Measurements from ENCODE around the gene MYO1E. TPM values are rescaled to one million over a fixed set of nuclear protein-coding genes. Genes with fewer than 3 reads are reported as not detected.
"Not testable (repeated sequence)": the region's sequence is repeated elsewhere in the genome, so short reads cannot be mapped to it uniquely, and the experiment has no call there.

MYO1E gene
- polyA plus RNA-seq, 1 donor: 126 TPM

DNA sequence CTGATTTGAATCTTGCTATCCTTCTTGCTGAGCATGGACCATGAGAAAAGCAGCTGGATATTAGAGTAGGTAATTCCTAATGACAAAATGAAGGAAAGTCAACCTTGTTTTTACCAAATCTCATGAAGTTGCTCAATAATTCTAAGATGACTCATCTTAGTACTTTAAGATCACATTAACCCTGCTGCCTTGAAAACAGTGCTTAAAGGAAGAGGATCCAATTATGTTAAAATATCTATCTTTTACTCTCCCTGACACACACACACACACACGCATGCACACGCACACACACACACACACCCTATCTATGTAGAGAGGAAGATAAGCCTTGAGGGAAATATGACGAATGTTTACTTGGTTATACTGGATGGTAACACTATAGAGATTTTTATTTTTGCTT lies 16.0 kb upstream of the MYO1E start:
- WGBS (ENCODE audit: insufficient coverage, low lambda C conversion rate): no CpG with 5 or more reads among the region's 3 CpGs
- H3K9me3 ChIP-seq (ENCODE audit: control insufficient read depth, low read depth, low read length): no peaks in the 10 kb centered on the region
- DNase-seq: no peak
- no peak overlapping the region for H3K4me3 ChIP-seq (ENCODE audit: low read length)
- no peaks in the 10 kb centered on the region for H3K36me3 ChIP-seq (ENCODE audit: control insufficient read depth, insufficient read depth, low read length)
- H3K4me1 ChIP-seq (ENCODE audit: control insufficient read depth, insufficient read depth, low read length): no peaks in the 10 kb centered on the region
- no peak overlapping the region for H3K27ac ChIP-seq (ENCODE audit: low read length)
- H3K27me3 ChIP-seq (ENCODE audit: control insufficient read depth, insufficient read depth, low read length): no peaks in the 10 kb centered on the region

DNA sequence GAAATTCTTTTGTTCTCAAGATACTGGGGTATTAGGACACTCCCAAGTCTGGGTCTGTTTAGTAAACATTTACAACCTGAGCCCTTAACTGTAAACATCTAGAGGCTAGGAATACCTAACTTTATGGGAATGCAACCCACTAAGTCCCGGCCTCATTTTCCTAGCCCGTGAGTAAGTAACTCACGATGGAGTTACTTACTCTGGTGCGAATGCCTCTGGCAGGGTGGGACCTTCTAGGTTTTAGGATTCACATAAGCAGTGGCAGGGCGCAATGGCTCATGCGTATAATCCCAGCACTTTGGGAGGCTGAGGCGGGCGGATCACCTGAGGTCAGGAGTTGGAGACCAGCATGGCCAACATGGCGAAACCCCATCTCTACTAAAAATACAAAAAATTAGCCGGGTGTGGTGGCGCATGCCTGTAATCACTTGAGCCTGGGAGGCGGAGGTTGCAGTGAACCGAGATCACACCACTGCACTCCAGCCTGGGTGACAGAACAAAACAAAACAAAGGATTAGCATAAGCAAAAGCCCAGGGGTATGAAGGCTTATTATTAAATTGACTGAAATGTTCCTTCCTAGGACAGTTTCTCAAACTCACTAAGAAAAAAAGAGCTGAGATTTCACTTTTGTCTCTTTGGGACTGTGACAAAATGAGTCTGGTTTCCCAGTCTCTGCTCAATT lies 14.7 kb upstream of the MYO1E start:
- not testable (repeated sequence) for H3K36me3 ChIP-seq (ENCODE audit: control insufficient read depth, insufficient read depth, low read length); H3K4me3 ChIP-seq (ENCODE audit: low read length); DNase-seq; H3K27me3 ChIP-seq (ENCODE audit: control insufficient read depth, insufficient read depth, low read length); H3K9me3 ChIP-seq (ENCODE audit: control insufficient read depth, low read depth, low read length); H3K27ac ChIP-seq (ENCODE audit: low read length); H3K4me1 ChIP-seq (ENCODE audit: control insufficient read depth, insufficient read depth, low read length)
- no CpG with 5 or more reads among the region's 13 CpGs for WGBS (ENCODE audit: insufficient coverage, low lambda C conversion rate)

DNA sequence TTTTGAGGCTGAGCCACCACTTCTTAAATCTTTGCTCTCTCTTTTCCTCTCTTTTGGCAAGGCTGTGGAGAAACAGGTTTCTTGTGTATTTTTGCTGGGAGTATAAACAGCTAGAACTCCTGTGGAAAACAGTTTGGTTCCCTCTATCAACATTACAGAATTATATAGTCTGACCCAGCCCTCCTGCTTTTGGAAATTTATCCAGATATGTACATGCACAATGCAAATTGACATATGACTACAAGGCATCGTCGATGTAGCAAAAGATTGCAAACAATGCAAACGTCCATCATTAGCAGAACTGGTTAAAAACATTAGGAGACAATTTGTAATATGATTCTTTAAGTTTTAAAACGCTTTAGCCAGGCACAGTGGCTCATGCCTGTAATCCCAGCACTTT lies 12.5 kb upstream of the MYO1E start:
- Histone ChIP-seq H3K27me3 (ENCODE audit: control insufficient read depth, insufficient read depth, low read length) (no peaks in the 10 kb centered on the region), H3K4me3 (ENCODE audit: low read length) (no peak overlapping the region), H3K27ac (ENCODE audit: low read length) (no peak overlapping the region), H3K9me3 (ENCODE audit: control insufficient read depth, low read depth, low read length) (no peaks in the 10 kb centered on the region), H3K36me3 (ENCODE audit: control insufficient read depth, insufficient read depth, low read length) (no peaks in the 10 kb centered on the region), H3K4me1 (ENCODE audit: control insufficient read depth, insufficient read depth, low read length) (peaks cover 14% of the 10 kb centered on the region)
- no peak for DNase-seq
- 80% methylated on average over 1 of the region's 4 CpGs for WGBS (ENCODE audit: insufficient coverage, low lambda C conversion rate)

DNA sequence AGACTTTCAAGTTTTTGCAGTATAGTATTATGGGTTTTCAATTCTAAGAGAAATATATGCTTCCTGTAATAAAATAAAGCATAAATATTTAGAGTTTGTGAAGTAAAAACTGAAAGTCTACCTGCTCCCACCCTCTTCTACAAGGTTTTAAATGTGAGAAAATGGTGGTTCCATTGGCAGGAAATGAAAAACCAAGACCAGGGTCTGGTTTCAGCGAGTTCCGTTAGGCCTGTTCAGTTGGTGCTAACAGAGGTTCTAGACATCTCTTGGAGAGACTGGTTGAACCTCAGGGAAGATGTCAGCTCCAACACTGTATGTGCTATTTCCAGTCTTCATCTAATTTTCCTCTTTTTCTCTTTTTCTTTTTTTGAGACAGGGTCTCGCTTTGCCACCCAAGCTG lies 11.8 kb upstream of the MYO1E start:
- WGBS (ENCODE audit: insufficient coverage, low lambda C conversion rate): no CpG with 5 or more reads among the region's 3 CpGs
- Histone ChIP-seq H3K4me1 (ENCODE audit: control insufficient read depth, insufficient read depth, low read length) (peaks cover 14% of the 10 kb centered on the region), H3K4me3 (ENCODE audit: low read length) (no peak overlapping the region), H3K36me3 (ENCODE audit: control insufficient read depth, insufficient read depth, low read length) (no peaks in the 10 kb centered on the region), H3K27ac (ENCODE audit: low read length) (no peak overlapping the region), H3K9me3 (ENCODE audit: control insufficient read depth, low read depth, low read length) (no peaks in the 10 kb centered on the region), H3K27me3 (ENCODE audit: control insufficient read depth, insufficient read depth, low read length) (no peaks in the 10 kb centered on the region)
- no peak for DNase-seq

DNA sequence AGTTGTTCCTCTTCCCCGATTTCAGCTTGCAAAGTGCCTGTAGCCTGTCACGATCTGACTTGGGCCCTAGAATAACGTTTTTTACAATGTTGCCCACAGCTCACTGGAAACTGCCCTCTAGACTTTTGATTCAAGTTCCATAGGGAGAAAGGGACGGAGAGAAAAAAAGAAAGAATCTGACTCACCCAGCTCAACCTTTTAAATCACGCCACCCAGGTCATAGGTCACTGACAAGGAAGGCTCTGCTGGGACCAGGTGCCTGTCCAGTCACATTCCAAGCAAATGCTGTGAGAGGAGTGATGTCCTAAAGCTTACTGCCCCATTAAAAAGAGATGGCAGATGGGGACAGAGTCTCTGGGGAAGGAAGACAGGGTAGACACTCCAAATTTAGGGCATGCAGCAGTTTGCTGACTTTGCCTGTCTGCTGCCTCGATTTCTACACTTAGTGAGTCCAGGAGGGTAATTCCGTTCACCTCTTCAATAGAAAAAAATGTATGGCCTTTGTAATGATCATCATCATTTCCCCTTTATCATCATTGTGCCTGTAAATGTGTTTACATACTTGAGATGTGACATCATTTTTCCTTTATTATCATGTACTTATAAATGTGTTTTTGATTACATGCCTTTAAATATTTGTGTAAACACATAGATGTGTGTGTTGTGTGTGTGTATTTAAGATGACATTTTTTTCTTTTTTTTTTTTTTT lies 8.4 kb upstream of the MYO1E start:
- Histone ChIP-seq H3K27me3 (ENCODE audit: control insufficient read depth, insufficient read depth, low read length) (no peaks in the 10 kb centered on the region), H3K27ac (ENCODE audit: low read length) (peak overlapping the region; percentile 75), H3K4me1 (ENCODE audit: control insufficient read depth, insufficient read depth, low read length) (peaks cover 14% of the 10 kb centered on the region), H3K9me3 (ENCODE audit: control insufficient read depth, low read depth, low read length) (no peaks in the 10 kb centered on the region), H3K36me3 (ENCODE audit: control insufficient read depth, insufficient read depth, low read length) (no peaks in the 10 kb centered on the region), H3K4me3 (ENCODE audit: low read length) (no peak overlapping the region)
- WGBS (ENCODE audit: insufficient coverage, low lambda C conversion rate): no CpG with 5 or more reads among the region's 7 CpGs
- peak; percentile 60 to 81 for DNase-seq

DNA sequence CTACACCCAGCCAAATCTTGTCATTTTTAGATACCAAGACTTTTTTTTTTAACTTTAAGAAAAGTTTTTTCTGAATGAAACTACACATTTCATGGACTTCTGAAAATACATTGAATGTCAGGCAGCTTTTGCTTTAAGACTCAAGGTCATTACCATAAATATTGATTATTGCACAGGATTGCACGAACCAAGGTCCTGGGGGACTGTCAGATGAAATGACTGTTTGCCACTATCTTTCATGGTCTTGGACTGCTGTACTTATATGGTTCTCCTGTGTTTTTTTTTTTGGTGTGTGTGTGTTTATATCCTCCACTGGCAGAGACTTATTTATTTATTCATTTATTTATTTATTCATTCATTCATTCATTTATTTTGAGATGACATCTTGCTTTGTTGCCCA lies 6.9 kb upstream of the MYO1E start:
- Histone ChIP-seq H3K36me3 (ENCODE audit: control insufficient read depth, insufficient read depth, low read length) (no peaks in the 10 kb centered on the region), H3K4me1 (ENCODE audit: control insufficient read depth, insufficient read depth, low read length) (peaks cover 14% of the 10 kb centered on the region), H3K9me3 (ENCODE audit: control insufficient read depth, low read depth, low read length) (no peaks in the 10 kb centered on the region), H3K27ac (ENCODE audit: low read length) (peak overlapping the region; percentile 75), H3K4me3 (ENCODE audit: low read length) (no peak overlapping the region), H3K27me3 (ENCODE audit: control insufficient read depth, insufficient read depth, low read length) (no peaks in the 10 kb centered on the region)
- no peak for DNase-seq
- WGBS (ENCODE audit: insufficient coverage, low lambda C conversion rate): no CpG with 5 or more reads among the region's 1 CpG

DNA sequence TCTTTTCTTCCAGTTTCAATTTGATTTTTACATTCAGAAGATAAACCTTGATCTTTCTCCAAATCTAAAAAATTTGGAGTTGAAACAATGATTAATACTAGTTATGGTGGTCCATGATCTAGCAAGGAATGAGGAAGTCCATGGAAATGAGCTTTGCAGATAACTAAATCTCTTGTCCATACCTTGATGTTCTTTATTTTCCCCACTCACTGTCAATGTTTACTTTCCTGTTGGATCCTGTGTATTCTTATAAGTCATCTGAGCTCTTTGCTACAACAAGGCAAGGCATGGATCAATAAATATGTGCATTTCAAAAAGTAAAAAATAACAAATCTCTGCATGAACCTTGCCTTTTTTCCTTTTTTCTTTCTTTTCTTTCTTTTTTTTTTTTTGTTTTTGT lies 6.2 kb upstream of the MYO1E start:
- Histone ChIP-seq H3K9me3 (ENCODE audit: control insufficient read depth, low read depth, low read length) (no peaks in the 10 kb centered on the region), H3K4me1 (ENCODE audit: control insufficient read depth, insufficient read depth, low read length) (peaks cover 14% of the 10 kb centered on the region), H3K36me3 (ENCODE audit: control insufficient read depth, insufficient read depth, low read length) (no peaks in the 10 kb centered on the region), H3K4me3 (ENCODE audit: low read length) (no peak overlapping the region), H3K27ac (ENCODE audit: low read length) (no peak overlapping the region), H3K27me3 (ENCODE audit: control insufficient read depth, insufficient read depth, low read length) (no peaks in the 10 kb centered on the region)
- DNase-seq: no peak

DNA sequence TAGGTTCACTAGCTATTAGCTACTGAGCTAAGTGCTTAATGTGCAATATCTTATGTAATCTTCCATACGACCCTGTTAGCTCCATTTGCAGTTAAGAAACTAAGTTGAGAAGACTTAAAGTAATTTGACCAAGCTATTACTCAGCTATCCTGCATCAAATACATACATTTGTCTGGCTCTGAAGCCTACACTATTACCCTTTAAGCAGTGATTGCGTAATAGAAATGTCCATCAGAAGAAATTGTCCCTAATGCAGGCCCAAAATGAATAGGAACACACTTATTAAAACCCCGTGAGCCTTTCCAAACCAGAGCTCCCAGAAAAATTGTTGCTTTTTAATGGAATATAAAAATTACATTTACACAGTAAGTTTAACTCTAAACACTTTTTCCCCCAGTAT lies 5.3 kb upstream of the MYO1E start:
- no peaks in the 10 kb centered on the region for H3K36me3 ChIP-seq (ENCODE audit: control insufficient read depth, insufficient read depth, low read length)
- no peak overlapping the region for H3K27ac ChIP-seq (ENCODE audit: low read length)
- H3K9me3 ChIP-seq (ENCODE audit: control insufficient read depth, low read depth, low read length): no peaks in the 10 kb centered on the region
- no peak for DNase-seq
- WGBS (ENCODE audit: insufficient coverage, low lambda C conversion rate): 100% methylated on average over 2 of the region's 3 CpGs
- H3K4me3 ChIP-seq (ENCODE audit: low read length): no peak overlapping the region
- peaks cover 14% of the 10 kb centered on the region for H3K4me1 ChIP-seq (ENCODE audit: control insufficient read depth, insufficient read depth, low read length)
- H3K27me3 ChIP-seq (ENCODE audit: control insufficient read depth, insufficient read depth, low read length): no peaks in the 10 kb centered on the region

DNA sequence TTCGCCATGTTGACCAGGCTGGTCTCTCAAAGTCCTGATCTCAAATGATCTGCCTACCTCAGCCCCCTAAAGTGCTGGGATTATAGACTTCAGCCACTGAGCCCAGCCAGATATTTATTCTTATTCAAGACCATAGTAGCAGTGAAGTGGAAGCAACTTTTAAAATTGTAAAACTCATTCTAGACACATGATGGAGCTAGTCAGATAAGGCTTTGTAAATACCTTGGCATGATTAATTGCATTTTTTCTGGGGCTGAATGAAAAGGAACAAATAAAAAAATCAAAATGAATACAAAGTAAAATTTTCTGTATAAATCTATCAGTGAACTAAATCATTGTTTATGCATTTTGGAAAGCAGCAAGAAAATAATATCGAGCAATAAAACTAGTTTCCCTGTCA lies 4.1 kb upstream of the MYO1E start:
- no peak for DNase-seq
- Histone ChIP-seq H3K9me3 (ENCODE audit: control insufficient read depth, low read depth, low read length) (no peaks in the 10 kb centered on the region), H3K4me1 (ENCODE audit: control insufficient read depth, insufficient read depth, low read length) (peaks cover 9% of the 10 kb centered on the region), H3K4me3 (ENCODE audit: low read length) (no peak overlapping the region), H3K36me3 (ENCODE audit: control insufficient read depth, insufficient read depth, low read length) (no peaks in the 10 kb centered on the region), H3K27ac (ENCODE audit: low read length) (no peak overlapping the region), H3K27me3 (ENCODE audit: control insufficient read depth, insufficient read depth, low read length) (no peaks in the 10 kb centered on the region)
- no CpG with 5 or more reads among the region's 2 CpGs for WGBS (ENCODE audit: insufficient coverage, low lambda C conversion rate)

DNA sequence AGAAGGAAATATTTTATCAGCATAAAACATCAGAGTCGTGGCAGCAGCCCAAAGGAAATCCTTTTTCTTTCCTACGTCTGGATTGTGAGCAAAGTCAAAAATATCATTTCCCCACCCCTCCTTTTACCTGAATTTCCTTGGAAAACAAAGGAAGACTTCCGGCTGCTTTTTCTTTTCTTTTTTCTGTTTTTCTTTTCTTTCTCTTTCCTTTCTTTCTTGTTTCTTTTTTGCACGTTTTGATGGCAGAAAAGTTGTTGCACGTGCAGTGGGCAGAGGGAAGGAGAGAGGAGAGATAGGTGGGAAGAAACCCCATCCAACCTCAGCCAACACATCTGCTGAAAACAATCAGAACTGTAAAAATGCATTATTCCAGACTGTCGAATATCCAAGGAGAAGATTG lies 544 bp upstream of the MYO1E start:
- peak overlapping the region; percentile 96 for H3K27ac ChIP-seq (ENCODE audit: low read length)
- H3K27me3 ChIP-seq (ENCODE audit: control insufficient read depth, insufficient read depth, low read length): no peaks in the 10 kb centered on the region
- H3K4me3 ChIP-seq (ENCODE audit: low read length): peak overlapping the region; percentile 95
- no peak for DNase-seq
- WGBS (ENCODE audit: insufficient coverage, low lambda C conversion rate): 0% methylated on average over 4 of the region's 6 CpGs
- H3K9me3 ChIP-seq (ENCODE audit: control insufficient read depth, low read depth, low read length): no peaks in the 10 kb centered on the region
- no peaks in the 10 kb centered on the region for H3K4me1 ChIP-seq (ENCODE audit: control insufficient read depth, insufficient read depth, low read length)
- H3K36me3 ChIP-seq (ENCODE audit: control insufficient read depth, insufficient read depth, low read length): no peaks in the 10 kb centered on the region
